ENCODE measurements around the gene PRKCH.

PRKCH gene

DNA sequence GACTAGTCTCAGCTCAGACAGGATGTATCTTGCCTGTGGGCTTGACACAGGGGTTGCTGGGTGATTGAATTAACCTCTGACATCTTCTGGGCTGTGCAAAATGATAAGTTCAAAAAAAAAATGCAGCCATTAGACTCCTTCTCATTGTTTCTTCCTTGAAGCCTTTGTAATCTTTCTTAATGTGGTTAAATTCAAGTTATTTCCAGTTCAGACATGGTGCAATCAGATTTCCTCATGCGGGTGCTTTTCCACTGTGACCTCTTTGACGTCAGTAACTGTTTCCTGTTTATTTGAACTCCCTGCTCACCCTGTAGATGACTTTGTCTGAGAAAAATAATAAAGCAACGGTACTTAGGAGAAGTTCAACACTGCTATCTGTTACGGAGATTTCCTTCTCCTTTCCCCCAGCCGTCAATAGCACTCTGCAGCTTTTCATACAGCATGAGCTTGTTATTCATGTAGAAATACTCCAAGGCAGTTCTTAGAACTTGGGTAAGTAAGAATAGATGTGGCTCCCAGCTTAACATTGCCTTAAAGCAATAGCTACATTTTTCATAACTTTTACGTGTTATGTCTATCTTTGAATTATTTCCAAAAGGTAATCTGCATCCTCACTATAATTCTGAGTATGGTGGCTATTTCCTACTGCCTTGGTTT is 155.5 kb downstream of the PRKCH start:
- peak overlapping the region; percentile 17 for H3K4me3 ChIP-seq (ENCODE audit: low read depth, low read length)
- TF ChIP-seq POLR2A (IDR thresholded peaks at IDR 0.05; ENCODE audit: extremely low read depth, insufficient read length), result no peak
- TF ChIP-seq, protein P1, sequence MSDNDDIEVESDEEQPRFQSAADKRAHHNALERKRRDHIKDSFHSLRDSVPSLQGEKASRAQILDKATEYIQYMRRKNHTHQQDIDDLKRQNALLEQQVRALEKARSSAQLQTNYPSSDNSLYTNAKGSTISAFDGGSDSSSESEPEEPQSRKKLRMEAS (IDR thresholded peaks at IDR 0.05; ENCODE audit: low read depth, low read length), result no peak
- no peak for TF ChIP-seq MYC (IDR thresholded peaks at IDR 0.05; ENCODE audit: low read depth, low read length)
- TF ChIP-seq, protein P2, sequence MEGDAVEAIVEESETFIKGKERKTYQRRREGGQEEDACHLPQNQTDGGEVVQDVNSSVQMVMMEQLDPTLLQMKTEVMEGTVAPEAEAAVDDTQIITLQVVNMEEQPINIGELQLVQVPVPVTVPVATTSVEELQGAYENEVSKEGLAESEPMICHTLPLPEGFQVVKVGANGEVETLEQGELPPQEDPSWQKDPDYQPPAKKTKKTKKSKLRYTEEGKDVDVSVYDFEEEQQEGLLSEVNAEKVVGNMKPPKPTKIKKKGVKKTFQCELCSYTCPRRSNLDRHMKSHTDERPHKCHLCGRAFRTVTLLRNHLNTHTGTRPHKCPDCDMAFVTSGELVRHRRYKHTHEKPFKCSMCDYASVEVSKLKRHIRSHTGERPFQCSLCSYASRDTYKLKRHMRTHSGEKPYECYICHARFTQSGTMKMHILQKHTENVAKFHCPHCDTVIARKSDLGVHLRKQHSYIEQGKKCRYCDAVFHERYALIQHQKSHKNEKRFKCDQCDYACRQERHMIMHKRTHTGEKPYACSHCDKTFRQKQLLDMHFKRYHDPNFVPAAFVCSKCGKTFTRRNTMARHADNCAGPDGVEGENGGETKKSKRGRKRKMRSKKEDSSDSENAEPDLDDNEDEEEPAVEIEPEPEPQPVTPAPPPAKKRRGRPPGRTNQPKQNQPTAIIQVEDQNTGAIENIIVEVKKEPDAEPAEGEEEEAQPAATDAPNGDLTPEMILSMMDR (IDR thresholded peaks at IDR 0.05; ENCODE audit: low read depth, low read length), result no peak
- DNase-seq (ENCODE audit: low read depth), result peak; percentile 93

DNA sequence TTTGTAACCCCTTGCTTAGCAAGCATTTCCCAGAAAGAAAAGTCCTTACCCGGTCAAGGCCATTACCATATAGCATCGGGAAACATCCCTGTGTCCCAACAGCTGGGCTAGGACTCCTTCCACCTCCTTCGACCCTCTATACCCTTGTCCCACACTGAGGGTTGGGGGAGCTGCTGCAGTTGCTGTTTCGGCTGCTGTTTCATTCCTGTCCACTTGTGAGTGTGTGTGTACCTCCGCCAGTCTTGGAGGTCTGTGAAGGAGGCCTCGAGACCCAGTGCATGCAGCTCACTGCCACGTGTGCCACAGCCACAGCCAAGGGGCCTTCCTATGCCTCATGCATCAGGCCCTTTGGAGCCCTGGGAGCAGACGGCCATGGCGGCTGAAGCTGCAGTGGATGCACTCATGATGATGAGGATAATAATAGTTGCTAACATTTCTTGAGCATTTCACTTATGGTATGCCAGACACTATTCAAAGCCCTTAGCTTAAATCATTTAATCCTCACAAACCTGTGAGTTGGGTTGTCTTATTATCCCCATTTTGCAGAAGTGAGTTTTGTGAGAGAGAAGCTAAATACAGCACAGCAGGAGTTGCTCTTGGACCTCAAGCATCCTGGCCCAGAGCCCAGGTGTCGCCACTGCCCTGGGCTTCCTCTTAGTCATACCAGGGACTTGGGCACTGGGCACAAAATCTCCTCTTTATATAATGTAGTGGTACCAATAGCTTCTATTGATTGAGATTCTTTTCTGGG is 156.5 kb downstream of the PRKCH start:
- no peak overlapping the region for H3K4me3 ChIP-seq (ENCODE audit: low read depth, low read length)
- TF ChIP-seq, protein P1 (IDR thresholded peaks at IDR 0.05; ENCODE audit: low read depth, low read length), result no peak
- TF ChIP-seq MYC (IDR thresholded peaks at IDR 0.05; ENCODE audit: low read depth, low read length) (no peak), POLR2A (IDR thresholded peaks at IDR 0.05; ENCODE audit: extremely low read depth, insufficient read length) (no peak)
- TF ChIP-seq, protein P2 (IDR thresholded peaks at IDR 0.05; ENCODE audit: low read depth, low read length), result no peak

DNA sequence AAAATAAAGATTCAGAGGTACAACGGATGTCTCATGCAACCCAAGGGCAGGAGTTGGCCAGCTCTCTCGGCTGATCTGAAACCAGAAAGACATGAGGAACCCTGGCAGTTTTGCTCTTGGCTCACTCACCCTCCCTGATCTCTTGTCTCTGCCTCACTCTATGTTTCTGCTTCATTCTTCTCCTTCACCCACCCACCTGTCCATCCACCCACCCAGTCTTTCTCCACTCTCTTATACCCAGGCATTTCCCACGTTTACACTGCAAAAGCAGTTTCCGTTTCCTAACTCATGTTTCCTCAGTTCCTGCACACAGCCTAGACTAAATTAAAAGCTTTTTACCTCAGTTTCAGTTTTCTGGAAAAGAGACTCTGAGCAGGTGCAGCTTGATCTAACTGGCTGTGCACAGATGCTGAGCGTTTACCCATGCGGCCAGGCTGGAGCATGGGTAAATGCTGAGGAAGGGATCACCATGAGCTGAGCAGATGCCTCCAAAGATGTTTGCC is 157.6 kb downstream of the PRKCH start:
- H3K4me3 ChIP-seq (ENCODE audit: low read depth, low read length), result no peak overlapping the region
- DNase-seq (ENCODE audit: low read depth), result no peak
- TF ChIP-seq, protein P2 (IDR thresholded peaks at IDR 0.05; ENCODE audit: low read depth, low read length), result no peak
- no peak for TF ChIP-seq MYC (IDR thresholded peaks at IDR 0.05; ENCODE audit: low read depth, low read length)
- no peak for TF ChIP-seq POLR2A (IDR thresholded peaks at IDR 0.05; ENCODE audit: extremely low read depth, insufficient read length)
- TF ChIP-seq, protein P1 (IDR thresholded peaks at IDR 0.05; ENCODE audit: low read depth, low read length), result no peak

More for the DNA sequence above, 156.5 kb downstream of the PRKCH start:
- peak; percentile 28 for DNase-seq (ENCODE audit: low read depth)

DNA sequence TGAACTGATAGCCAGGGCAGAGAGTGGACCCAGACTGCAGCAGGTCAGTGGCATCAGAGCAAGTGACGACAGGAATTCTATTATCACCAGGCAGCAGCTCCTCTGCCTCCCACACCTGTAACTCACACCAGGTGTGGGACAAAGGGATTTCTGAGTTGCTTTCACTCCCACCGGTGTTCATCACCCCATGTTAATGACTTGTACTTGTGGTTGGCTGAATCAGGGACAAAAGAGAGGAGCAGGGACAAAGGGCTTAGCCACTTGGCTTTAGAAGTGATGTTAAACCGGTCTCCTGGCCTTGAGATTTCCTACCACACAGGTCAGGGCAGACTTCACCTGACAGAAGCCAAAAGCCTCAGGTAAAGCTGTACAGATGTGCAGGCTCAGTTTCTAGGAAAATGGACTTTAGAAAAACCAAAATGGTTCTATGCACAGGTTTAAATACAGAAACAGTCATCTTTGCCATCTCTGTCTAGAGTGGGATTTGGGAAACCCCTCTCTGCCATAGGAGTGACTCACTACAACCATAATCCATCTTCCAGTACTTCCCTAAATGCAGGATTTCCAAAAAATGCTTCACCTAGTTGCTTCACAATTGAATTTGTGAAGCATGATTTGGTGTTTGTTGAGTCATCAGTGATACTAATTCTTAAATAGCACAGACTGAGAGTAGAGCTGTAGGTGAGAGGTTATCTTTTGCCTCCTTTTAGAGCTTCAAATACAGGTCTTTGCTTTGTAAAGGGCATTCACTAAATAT is 158.5 kb downstream of the PRKCH start:
- TF ChIP-seq POLR2A (IDR thresholded peaks at IDR 0.05; ENCODE audit: extremely low read depth, insufficient read length) (no peak), MYC (IDR thresholded peaks at IDR 0.05; ENCODE audit: low read depth, low read length) (no peak)
- TF ChIP-seq, protein P1 (IDR thresholded peaks at IDR 0.05; ENCODE audit: low read depth, low read length), result no peak
- TF ChIP-seq, protein P2 (IDR thresholded peaks at IDR 0.05; ENCODE audit: low read depth, low read length), result no peak
- H3K4me3 ChIP-seq (ENCODE audit: low read depth, low read length), result no peak overlapping the region
- peak; percentile 22 for DNase-seq (ENCODE audit: low read depth)

DNA sequence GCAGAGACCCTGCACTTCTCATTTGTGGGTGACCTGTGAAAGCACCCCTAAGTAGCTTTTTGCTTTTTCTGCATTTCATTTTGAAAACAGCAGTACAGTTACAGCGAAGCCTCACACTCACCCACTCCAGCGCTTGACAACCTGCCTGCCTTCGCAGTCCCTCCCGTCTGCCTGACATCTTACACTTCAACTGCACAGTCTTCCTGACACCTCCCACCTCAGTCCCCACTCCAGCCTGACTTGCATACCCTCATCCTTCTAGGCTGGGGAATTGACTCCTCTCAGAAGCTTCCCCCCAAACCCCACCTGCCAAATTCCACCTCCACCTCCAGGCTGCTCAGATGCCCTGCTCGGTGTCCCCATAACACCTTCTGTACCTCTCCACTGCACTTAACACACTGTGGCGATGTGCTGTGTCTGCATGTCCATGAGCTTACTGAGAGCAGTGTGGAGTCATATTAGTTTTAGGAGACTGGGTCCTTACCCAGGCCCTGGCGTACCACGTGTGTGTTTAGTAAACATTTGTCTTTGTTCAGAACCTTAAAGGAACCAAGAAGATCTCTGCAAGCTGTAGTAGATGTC is 159.4 kb downstream of the PRKCH start:
- DNase-seq (ENCODE audit: low read depth), result no peak
- no peak for TF ChIP-seq POLR2A (IDR thresholded peaks at IDR 0.05; ENCODE audit: extremely low read depth, insufficient read length)
- TF ChIP-seq, protein P2 (IDR thresholded peaks at IDR 0.05; ENCODE audit: low read depth, low read length), result no peak
- TF ChIP-seq, protein P1 (IDR thresholded peaks at IDR 0.05; ENCODE audit: low read depth, low read length), result no peak
- no peak overlapping the region for H3K4me3 ChIP-seq (ENCODE audit: low read depth, low read length)

All from NB4 (cell line).